Astrocyte (in vitro differentiated cells and primary cell): ENCODE results near the gene AFAP1L2. TPM values are rescaled to one million over a fixed set of nuclear protein-coding genes. Genes with fewer than 3 reads are reported as not detected.

Source experiments
- DNase-seq: peaks from one replicate; pipeline ENCODE4 v3.0.0-alpha.2; 2010; ENCODE audit warnings: low read depth
- FAIRE-seq: peaks from 2 replicates; lab custom pipeline; 2011; peaks lifted over from hg19 to GRCh38; lab: Jason Lieb, UNC
- H2AFZ ChIP-seq: 2 replicates; pipeline ENCODE4 v1.6.0; 2012; ENCODE audit warnings: low read depth, low read length, inconsistent platforms
- H3K27ac ChIP-seq: 2 replicates; pipeline ENCODE4 v1.5.1; 2011; ENCODE audit warnings: low read depth, low read length, inconsistent platforms
- H3K27me3 ChIP-seq: 2 replicates; pipeline ENCODE4 v1.6.0; 2011; ENCODE audit warnings: low read length, inconsistent platforms; ENCODE audit not compliant: insufficient read depth
- H3K36me3 ChIP-seq: 2 replicates; pipeline ENCODE4 v1.5.1; 2011; ENCODE audit warnings: low read length, inconsistent platforms; ENCODE audit not compliant: insufficient read depth
- H3K4me1 ChIP-seq: 2 replicates; pipeline ENCODE4 v1.5.1; 2011; ENCODE audit warnings: low read length, inconsistent platforms; ENCODE audit not compliant: insufficient read depth
- H3K4me2 ChIP-seq: 2 replicates; pipeline ENCODE4 v1.6.0; 2012; ENCODE audit warnings: low read length, inconsistent platforms
- H3K4me3 ChIP-seq: 2 replicates; pipeline ENCODE4 v1.5.1; 2011; ENCODE audit warnings: low read depth, mild to moderate bottlenecking, low read length, inconsistent platforms; ENCODE audit not compliant: insufficient read depth
- H3K79me2 ChIP-seq: 2 replicates; pipeline ENCODE4 v1.6.0; 2012; ENCODE audit warnings: mild to moderate bottlenecking, low read length, inconsistent platforms; ENCODE audit not compliant: insufficient read depth
- H3K9ac ChIP-seq: 2 replicates; pipeline ENCODE4 v1.6.0; 2012; ENCODE audit warnings: mild to moderate bottlenecking, low read length, inconsistent platforms
- H3K9me3 ChIP-seq: 2 replicates; pipeline ENCODE4 v1.5.1; 2012; ENCODE audit warnings: low read depth, mild to moderate bottlenecking, low read length, inconsistent platforms; ENCODE audit not compliant: insufficient read depth
- H4K20me1 ChIP-seq: 2 replicates; pipeline ENCODE4 v1.6.0; 2012; ENCODE audit warnings: low read length, inconsistent platforms; ENCODE audit not compliant: insufficient read depth
- H3K27ac Mint-ChIP-seq: one replicate; pipeline ENCODE4 v1.8.0; 2021; ENCODE audit warnings: mild to moderate bottlenecking, mixed read lengths; ENCODE audit not compliant: unreplicated experiment
- H3K27me3 Mint-ChIP-seq: one replicate; pipeline ENCODE4 v1.8.0; 2021; ENCODE audit warnings: low read depth, mixed read lengths; ENCODE audit not compliant: unreplicated experiment
- H3K36me3 Mint-ChIP-seq: one replicate; pipeline ENCODE4 v1.8.0; 2021; ENCODE audit warnings: low read depth, mixed read lengths; ENCODE audit not compliant: unreplicated experiment
- H3K4me1 Mint-ChIP-seq: one replicate; pipeline ENCODE4 v1.8.0; 2021; ENCODE audit warnings: low read depth, mixed read lengths; ENCODE audit not compliant: unreplicated experiment
- H3K4me3 Mint-ChIP-seq: one replicate; pipeline ENCODE4 v1.8.0; 2021; ENCODE audit warnings: mild to moderate bottlenecking, moderate library complexity, mixed read lengths; ENCODE audit not compliant: unreplicated experiment
- H3K9me3 Mint-ChIP-seq: one replicate; pipeline ENCODE4 v1.8.0; 2021; ENCODE audit warnings: mild to moderate bottlenecking, mixed read lengths; ENCODE audit not compliant: unreplicated experiment
- EZH2 ChIP-seq: IDR thresholded peaks from 2 replicates; pipeline ENCODE4 v1.6.1; 2012; ENCODE audit warnings: mild to moderate bottlenecking, low read length, inconsistent platforms; ENCODE audit not compliant: insufficient read depth
- total RNA-seq: library from RNA; stranded (reverse); gene quantifications from 2 replicates; pipeline ENCODE4 v1.2.1, GENCODE V29; 2021
- TF ChIP-seq, protein P1 (sequence below): IDR thresholded peaks from 2 replicates; pipeline ENCODE4 v1.5.1; 2011; ENCODE audit warnings: low read depth, mild to moderate bottlenecking, inconsistent platforms, low read length, moderate library complexity; ENCODE audit not compliant: insufficient read depth

The AFAP1L2 gene
- total RNA-seq, 1 donor from 2014 or later: 26.6 TPM

DNA sequence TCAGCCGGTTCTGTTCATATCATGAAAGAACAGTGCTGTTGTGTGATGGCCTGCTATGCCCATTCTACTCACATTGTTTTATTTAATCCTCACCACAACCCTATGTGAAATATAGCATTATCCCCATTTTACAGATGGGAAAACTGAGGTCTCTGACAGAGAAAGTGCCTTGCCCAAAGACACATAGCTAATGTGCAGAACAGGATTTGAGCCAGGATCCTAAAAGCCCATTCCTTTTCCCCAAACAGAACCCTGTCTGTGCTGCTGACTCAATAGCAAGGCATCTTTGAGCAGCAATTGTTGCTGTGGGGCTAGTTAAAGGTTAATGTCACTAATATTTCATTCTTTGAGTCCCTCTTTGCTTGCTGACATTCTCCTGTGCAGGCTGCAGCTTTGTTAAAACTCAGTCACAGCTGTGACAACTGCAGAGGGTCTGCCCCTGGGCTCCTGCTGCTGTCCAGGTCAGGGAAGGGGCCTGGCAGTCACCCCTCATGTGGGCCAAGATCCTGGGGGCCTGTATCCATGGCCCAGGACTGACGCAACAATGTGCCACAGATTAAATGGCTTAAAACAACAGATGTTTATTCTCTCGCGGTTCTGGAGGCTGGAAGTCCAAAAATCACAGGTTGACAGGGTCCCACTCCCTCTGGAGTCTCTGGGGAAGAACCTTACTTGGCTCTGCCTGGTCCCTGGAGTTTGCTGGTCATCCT lies 40.4 kb downstream of the AFAP1L2 start:
- peaks cover 4% of the 10 kb centered on the region for H3K9me3 Mint-ChIP-seq
- no peak for FAIRE-seq
- H3K4me2 ChIP-seq: no peak overlapping the region
- H3K9me3 ChIP-seq: no peaks in the 10 kb centered on the region
- peaks cover 16% of the 10 kb centered on the region for H3K4me1 ChIP-seq
- no peak overlapping the region for H3K4me3 Mint-ChIP-seq
- no peaks in the 10 kb centered on the region for H3K79me2 ChIP-seq
- H3K4me1 Mint-ChIP-seq: peaks cover 39% of the 10 kb centered on the region
- no peak for DNase-seq
- no peak overlapping the region for H3K27ac ChIP-seq
- H4K20me1 ChIP-seq: no peaks in the 10 kb centered on the region
- no peaks in the 10 kb centered on the region for H3K27me3 Mint-ChIP-seq
- no peak overlapping the region for H3K9ac ChIP-seq
- H3K27me3 ChIP-seq: peaks cover 8% of the 10 kb centered on the region
- peak overlapping the region; percentile 9 for H3K27ac Mint-ChIP-seq
- H2AFZ ChIP-seq: no peak overlapping the region
- TF ChIP-seq, protein P1, sequence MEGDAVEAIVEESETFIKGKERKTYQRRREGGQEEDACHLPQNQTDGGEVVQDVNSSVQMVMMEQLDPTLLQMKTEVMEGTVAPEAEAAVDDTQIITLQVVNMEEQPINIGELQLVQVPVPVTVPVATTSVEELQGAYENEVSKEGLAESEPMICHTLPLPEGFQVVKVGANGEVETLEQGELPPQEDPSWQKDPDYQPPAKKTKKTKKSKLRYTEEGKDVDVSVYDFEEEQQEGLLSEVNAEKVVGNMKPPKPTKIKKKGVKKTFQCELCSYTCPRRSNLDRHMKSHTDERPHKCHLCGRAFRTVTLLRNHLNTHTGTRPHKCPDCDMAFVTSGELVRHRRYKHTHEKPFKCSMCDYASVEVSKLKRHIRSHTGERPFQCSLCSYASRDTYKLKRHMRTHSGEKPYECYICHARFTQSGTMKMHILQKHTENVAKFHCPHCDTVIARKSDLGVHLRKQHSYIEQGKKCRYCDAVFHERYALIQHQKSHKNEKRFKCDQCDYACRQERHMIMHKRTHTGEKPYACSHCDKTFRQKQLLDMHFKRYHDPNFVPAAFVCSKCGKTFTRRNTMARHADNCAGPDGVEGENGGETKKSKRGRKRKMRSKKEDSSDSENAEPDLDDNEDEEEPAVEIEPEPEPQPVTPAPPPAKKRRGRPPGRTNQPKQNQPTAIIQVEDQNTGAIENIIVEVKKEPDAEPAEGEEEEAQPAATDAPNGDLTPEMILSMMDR: no peak
- no peak for TF ChIP-seq EZH2
- H3K36me3 ChIP-seq: no peaks in the 10 kb centered on the region
- H3K4me3 ChIP-seq: no peak overlapping the region
- peaks cover 20% of the 10 kb centered on the region for H3K36me3 Mint-ChIP-seq

DNA sequence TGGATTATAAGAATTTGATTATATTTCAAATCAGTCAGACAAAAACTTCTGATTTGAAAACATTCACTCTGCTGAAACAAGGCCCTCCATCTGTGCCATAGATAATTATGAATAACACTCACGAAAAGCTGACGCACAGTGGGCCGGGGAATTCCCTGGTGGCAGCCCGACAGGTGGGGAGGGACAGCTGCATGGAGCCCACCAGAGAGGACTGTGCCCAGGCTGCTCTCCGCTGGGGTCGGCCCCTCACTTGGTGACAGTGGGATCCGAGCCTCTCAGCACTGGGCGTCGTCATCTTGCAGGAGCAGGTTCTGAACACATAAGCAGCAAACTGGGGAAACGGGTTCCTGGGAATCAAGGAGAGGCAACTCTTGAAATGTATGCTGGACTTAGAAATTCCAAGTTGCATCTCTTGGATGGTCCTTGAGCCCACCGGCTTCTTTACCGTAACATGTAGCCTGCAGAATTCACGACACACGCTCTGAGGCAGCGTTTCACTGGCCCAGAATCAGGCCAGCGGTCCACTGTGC lies 41.4 kb downstream of the AFAP1L2 start:
- peaks cover 12% of the 10 kb centered on the region for H3K4me1 ChIP-seq
- Mint-ChIP-seq H3K27me3 (no peaks in the 10 kb centered on the region), H3K36me3 (peaks cover 20% of the 10 kb centered on the region), H3K27ac (no peak overlapping the region), H3K4me3 (no peak overlapping the region), H3K4me1 (peaks cover 35% of the 10 kb centered on the region), H3K9me3 (peaks cover 4% of the 10 kb centered on the region)
- TF ChIP-seq EZH2: no peak
- TF ChIP-seq, protein P1: no peak
- H3K4me3 ChIP-seq: no peak overlapping the region
- H3K9me3 ChIP-seq: no peaks in the 10 kb centered on the region
- H3K36me3 ChIP-seq: no peaks in the 10 kb centered on the region
- H3K9ac ChIP-seq: no peak overlapping the region
- H3K79me2 ChIP-seq: no peaks in the 10 kb centered on the region
- H4K20me1 ChIP-seq: no peaks in the 10 kb centered on the region
- DNase-seq: no peak
- no peak overlapping the region for H2AFZ ChIP-seq
- no peak overlapping the region for H3K27ac ChIP-seq
- peaks cover 8% of the 10 kb centered on the region for H3K27me3 ChIP-seq
- no peak overlapping the region for H3K4me2 ChIP-seq
- no peak for FAIRE-seq

DNA sequence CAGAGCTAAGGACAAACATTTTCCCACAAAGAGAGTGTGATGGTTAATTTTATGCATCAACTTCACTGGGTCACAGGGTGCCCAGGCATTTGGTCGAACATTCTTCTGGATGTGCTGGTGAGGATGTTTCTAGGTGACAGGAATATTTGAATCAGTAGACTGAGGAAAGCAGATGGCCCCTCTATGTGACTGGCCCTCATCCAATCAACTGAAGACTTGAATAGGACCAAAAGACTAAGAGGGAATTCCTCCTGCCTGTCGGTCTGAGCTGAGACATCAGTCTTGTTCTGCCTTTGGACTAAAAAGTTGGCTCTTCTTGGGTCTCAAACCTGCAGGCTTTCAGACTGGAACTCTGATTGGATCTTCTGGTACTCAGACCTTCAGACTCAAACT lies 44.4 kb downstream of the AFAP1L2 start:
- H3K9me3 ChIP-seq: no peaks in the 10 kb centered on the region
- H3K4me3 Mint-ChIP-seq: no peak overlapping the region
- no peak for FAIRE-seq

More for the DNA sequence above, 44.4 kb downstream of the AFAP1L2 start:
- H3K4me2 ChIP-seq: no peak overlapping the region
- H4K20me1 ChIP-seq: no peaks in the 10 kb centered on the region
- DNase-seq: no peak
- no peaks in the 10 kb centered on the region for H3K79me2 ChIP-seq
- H2AFZ ChIP-seq: no peak overlapping the region
- no peaks in the 10 kb centered on the region for H3K36me3 ChIP-seq
- H3K27me3 ChIP-seq: peaks cover 8% of the 10 kb centered on the region
- H3K4me1 Mint-ChIP-seq: peaks cover 42% of the 10 kb centered on the region
- H3K4me3 ChIP-seq: no peak overlapping the region
- H3K9ac ChIP-seq: no peak overlapping the region
- peaks cover 4% of the 10 kb centered on the region for H3K9me3 Mint-ChIP-seq
- H3K4me1 ChIP-seq: peaks cover 10% of the 10 kb centered on the region
- no peak overlapping the region for H3K27ac Mint-ChIP-seq
- no peaks in the 10 kb centered on the region for H3K27me3 Mint-ChIP-seq
- no peak overlapping the region for H3K27ac ChIP-seq
- TF ChIP-seq, protein P1: no peak
- TF ChIP-seq EZH2: no peak
- peaks cover 20% of the 10 kb centered on the region for H3K36me3 Mint-ChIP-seq
